ACHN (cell line): ENCODE data around the gene FBN1.

Experiments
- DNase-seq: peaks from one replicate; pipeline ENCODE4 v3.0.0-alpha.2; 2015
- in situ Hi-C: cut with HindIII; loops from 2 replicates; pipeline ENCODE4 v1.10.0; 2017; ENCODE audit warnings: low sequenced_read_pairs, low pct_ligation_motif_present, low pct_unique_long_range_greater_than_20kb

FBN1 gene

GRCh38 chr15:48630245-48630644 is 15.3 kb downstream of the FBN1 start:
- no peak for DNase-seq
- in situ Hi-C loops = no loop called here

- no peak for DNase-seq
- in situ Hi-C loops = no loop called here
These were observed 16.7 kb downstream of the FBN1 start for GRCh38 chr15:48628832-48629231.

GRCh38 chr15:48627260-48627940 is 18.1 kb downstream of the FBN1 start:
- no peak for DNase-seq
- in situ Hi-C loops = no loop called here

GRCh38 chr15:48625126-48625525 is 20.4 kb downstream of the FBN1 start:
- DNase-seq = no peak
- in situ Hi-C loops = no loop called here

GRCh38 chr15:48624700-48625099 is 20.8 kb downstream of the FBN1 start:
- DNase-seq = no peak
- in situ Hi-C loops = no loop called here

GRCh38 chr15:48623456-48623855 is 22.1 kb downstream of the FBN1 start:
- no peak for DNase-seq
- in situ Hi-C loops = no loop called here

GRCh38 chr15:48622237-48622636 is 23.3 kb downstream of the FBN1 start:
- no peak for DNase-seq
- in situ Hi-C loops = no loop called here

GRCh38 chr15:48619446-48619845 is 26.1 kb downstream of the FBN1 start:
- in situ Hi-C loops = no loop called here
- no peak for DNase-seq

GRCh38 chr15:48617619-48618018 is 27.9 kb downstream of the FBN1 start:
- in situ Hi-C loops = no loop called here

GRCh38 chr15:48616216-48616615 is 29.3 kb downstream of the FBN1 start:
- in situ Hi-C loops = no loop called here
- DNase-seq = no peak

More at GRCh38 chr15:48617619-48618018, 27.9 kb downstream of the FBN1 start:
- DNase-seq = no peak

- DNase-seq = no peak
- in situ Hi-C loops = no loop called here
These were observed 31.5 kb downstream of the FBN1 start for GRCh38 chr15:48614051-48614450.

- no peak for DNase-seq
- in situ Hi-C loops = no loop called here
These were observed 36.0 kb downstream of the FBN1 start for GRCh38 chr15:48609486-48609885.

- DNase-seq = no peak
- in situ Hi-C loops = no loop called here
These were observed 37.7 kb downstream of the FBN1 start for GRCh38 chr15:48607846-48608245.

GRCh38 chr15:48604567-48604966 is 40.9 kb downstream of the FBN1 start:
- in situ Hi-C loops = no loop called here
- DNase-seq = no peak

GRCh38 chr15:48603922-48604321 is 41.6 kb downstream of the FBN1 start:
- in situ Hi-C loops = no loop called here

GRCh38 chr15:48603123-48603500 is 42.4 kb downstream of the FBN1 start:
- DNase-seq = no peak
- in situ Hi-C loops = no loop called here

More at GRCh38 chr15:48603922-48604321, 41.6 kb downstream of the FBN1 start:
- no peak for DNase-seq

GRCh38 chr15:48602358-48603122 is 43.0 kb downstream of the FBN1 start:
- DNase-seq = no peak
- in situ Hi-C loops = no loop called here

- in situ Hi-C loops = no loop called here
- DNase-seq = no peak
These were observed 44.4 kb downstream of the FBN1 start for GRCh38 chr15:48601095-48601494.

- in situ Hi-C loops = no loop called here
- DNase-seq = no peak
These were observed 48.7 kb downstream of the FBN1 start for GRCh38 chr15:48596841-48597240.

GRCh38 chr15:48596415-48596814 is 49.1 kb downstream of the FBN1 start:
- no peak for DNase-seq
- in situ Hi-C loops = no loop called here
